Left renal pelvis (tissue), 4 donors: Measurements from ENCODE around the gene CCDC157. TPM values are rescaled to one million over a fixed set of nuclear protein-coding genes. Genes with fewer than 3 reads are reported as not detected.

Source experiments
- polyA plus RNA-seq, 4 donors: library from polyadenylated mRNA; unstranded; fragments of 120-200 nt; gene quantifications; one replicate each; pipeline ENCODE4 v1.2.1, GENCODE V29; 2013; ENCODE audit not compliant: insufficient read length in 4 of 4

The CCDC157 gene
- polyA plus RNA-seq, 4 donors: 1.9 to 7.8 (median 5.0) TPM

Other genes starting within 250 kb of the CCDC157 start
- 1 to 10 TPM; 1.6 to 2.3 (median 1.8) TPM for gene LIF, start 110.2 kb upstream of the CCDC157 start, polyA plus RNA-seq
- gene OSM, start 90.2 kb upstream of the CCDC157 start, polyA plus RNA-seq: 1 to 10 TPM in 1 of 4 donors, under 1 TPM in 1, not detected in 2; 0.20 to 2.3 TPM
- gene CASTOR1, start 67.5 kb upstream of the CCDC157 start, polyA plus RNA-seq: 10 to 100 TPM in 3 of 4 donors, 1 to 10 TPM in 1; 9.0 to 14.4 (median 11.9) TPM
- gene TBC1D10A, start 30.1 kb upstream of the CCDC157 start, polyA plus RNA-seq: 10 to 100 TPM; 12.1 to 19.9 (median 12.8) TPM
- 100 to 1,000 TPM; 133 to 155 (median 150) TPM for gene SF3A1, start 113 bp upstream of the CCDC157 start, polyA plus RNA-seq
- 10 to 100 TPM; 17.2 to 27.9 (median 21.2) TPM for gene RNF215, start 30.4 kb downstream of the CCDC157 start, polyA plus RNA-seq
- gene SEC14L2, start 40.0 kb downstream of the CCDC157 start, polyA plus RNA-seq: 1 to 10 TPM; 4.3 to 8.1 (median 5.9) TPM
- gene MTFP1, start 68.8 kb downstream of the CCDC157 start, polyA plus RNA-seq: 10 to 100 TPM in 1 of 4 donors, 1 to 10 TPM in 3; 2.4 to 12.0 (median 8.4) TPM
- under 1 TPM in 2 of 4 donors, not detected in 2; 0.07 to 0.09 TPM for gene SEC14L3, start 115.0 kb downstream of the CCDC157 start, polyA plus RNA-seq
- 1 to 10 TPM in 1 of 4 donors, under 1 TPM in 3; 0.44 to 1.1 (median 0.68) TPM for gene SEC14L4, start 148.7 kb downstream of the CCDC157 start, polyA plus RNA-seq
- gene SEC14L6, start 189.7 kb downstream of the CCDC157 start, polyA plus RNA-seq: 10 to 100 TPM in 1 of 4 donors, 1 to 10 TPM in 3; 4.2 to 10.0 (median 6.3) TPM
- gene GAL3ST1, start 217.7 kb downstream of the CCDC157 start, polyA plus RNA-seq: 10 to 100 TPM in 3 of 4 donors, under 1 TPM in 1; 0.79 to 37.4 (median 23.7) TPM
- gene PES1, start 234.9 kb downstream of the CCDC157 start, polyA plus RNA-seq: 10 to 100 TPM; 47.1 to 69.6 (median 66.9) TPM